AG08395 (cell line): ENCODE results near the gene NIPBL.
"Not testable (repeated sequence)": the region's sequence is repeated elsewhere in the genome, so short reads cannot be mapped to it uniquely, and the experiment has no call there.

Experiments
- DNase-seq: peaks from one replicate; pipeline ENCODE4 v3.0.0; 2012; ENCODE audit warnings: mixed read lengths, low spot score

Gene NIPBL

DNA sequence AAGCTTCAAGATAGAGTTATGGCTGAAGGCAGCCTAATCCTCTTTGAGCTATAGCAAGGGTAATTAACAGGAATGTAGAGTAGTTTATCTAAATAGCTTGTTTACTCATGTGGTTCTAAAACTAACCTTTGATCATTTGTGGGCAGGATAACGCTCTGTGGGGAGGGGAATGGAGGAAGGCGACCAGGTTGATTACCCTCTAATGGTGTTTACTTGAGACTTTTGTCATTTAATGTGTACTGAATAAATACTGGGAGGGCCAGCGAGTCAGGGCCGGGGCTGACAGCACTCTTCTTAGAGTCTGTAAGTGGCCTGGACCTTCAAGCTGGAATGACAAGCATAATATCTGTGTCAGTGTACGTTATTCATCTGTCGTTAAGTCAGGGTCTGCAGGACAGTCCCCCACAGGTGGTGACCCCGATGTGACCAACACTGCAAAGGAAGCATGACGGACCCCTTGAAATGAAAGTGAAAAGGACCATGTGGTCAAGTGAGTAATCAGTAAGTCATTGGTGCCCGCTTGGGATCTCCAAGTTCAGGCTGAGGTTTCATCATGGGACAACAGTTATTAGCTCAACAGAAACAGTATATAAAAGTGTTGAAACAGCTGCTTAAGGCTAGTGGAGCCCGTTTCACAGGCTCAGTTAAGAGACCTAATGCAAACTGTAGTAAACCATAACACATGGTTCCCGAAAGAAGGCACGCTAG, 210.1 kb downstream of the NIPBL start:
- DNase-seq: no peak

DNA sequence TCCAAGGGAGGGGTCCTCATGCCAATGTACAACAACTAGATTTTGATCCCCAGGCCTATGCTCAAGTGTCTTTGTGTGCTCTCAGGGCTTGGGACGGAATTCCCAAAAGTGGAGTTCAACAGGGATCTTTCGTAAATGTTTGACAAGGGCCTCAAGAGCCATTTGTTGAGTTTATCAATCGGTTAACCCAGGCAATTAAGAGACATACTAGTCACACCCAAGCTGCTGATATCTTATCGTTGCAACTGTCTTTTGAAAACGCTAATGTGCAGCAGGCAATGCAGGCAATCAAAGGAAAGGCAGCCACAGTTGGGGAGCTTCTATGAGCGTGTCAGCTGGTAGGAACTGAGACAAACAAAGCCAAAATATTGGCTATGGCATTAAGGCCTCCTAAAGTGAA, 211.4 kb downstream of the NIPBL start:
- no peak for DNase-seq

DNA sequence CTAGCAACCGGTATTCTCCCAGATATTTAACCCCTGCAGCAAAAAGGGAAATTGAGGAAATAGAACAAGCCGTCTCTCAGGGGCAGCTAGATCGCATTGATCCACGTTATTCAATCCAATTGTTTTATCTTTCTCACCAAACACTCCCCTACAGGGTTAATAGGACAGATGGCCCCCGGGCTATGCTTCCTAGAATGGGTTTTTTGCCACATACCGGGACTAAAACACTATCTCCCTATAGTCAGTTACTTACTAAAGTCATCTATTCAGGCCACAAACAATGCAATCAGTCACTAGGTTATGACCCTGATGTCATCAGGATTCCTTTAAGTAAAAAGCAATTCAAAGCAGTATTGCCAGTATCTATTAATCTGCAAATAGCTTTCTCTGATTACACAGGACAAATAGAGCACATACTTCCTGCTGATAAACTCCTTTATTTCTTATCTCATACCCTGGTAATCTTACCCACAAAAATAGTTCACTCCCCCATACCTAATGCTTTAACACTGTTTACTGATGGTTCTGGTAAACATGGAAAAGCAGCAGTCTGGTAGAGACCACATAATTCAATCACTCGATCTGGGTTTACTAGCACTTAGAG, 213.7 kb downstream of the NIPBL start:
- DNase-seq: no peak

DNA sequence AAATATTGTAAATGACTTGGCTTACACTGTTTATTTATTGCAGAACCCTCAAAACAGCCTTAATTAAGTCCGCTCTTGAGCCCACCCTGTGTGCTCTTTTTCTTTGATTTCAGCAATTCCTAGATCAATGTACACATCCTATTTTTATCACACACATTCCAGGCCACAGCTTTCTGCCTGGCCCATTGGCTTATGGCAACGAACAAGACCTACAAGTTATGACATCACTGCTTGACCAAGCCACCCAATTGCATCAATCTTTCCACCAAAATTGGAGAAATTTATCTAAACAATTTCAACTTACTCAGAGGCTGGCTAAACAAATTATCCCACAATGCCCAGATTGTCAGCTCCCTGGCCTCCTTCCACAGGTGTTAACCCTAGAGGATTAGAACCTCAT, 214.2 kb downstream of the NIPBL start:
- DNase-seq: no peak

DNA sequence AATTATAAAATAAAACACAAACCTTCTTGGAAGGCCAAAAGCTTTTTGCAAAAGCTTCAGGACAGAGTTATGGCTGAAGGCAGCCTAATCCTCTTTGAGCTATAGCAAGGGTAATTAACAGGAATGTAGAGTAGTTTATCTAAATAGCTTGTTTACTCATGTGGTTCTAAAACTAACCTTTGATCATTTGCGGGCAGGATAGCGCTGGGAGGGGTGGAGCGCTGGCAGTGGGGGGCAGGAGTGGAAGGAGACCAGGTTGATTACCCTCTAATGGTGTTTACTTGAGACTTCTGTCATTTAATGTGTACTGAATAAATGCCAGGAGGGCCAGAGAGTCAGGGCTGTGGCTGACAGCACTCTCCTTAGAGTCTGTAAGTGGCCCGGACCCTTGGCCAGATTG, 217.2 kb downstream of the NIPBL start:
- not testable (repeated sequence) for DNase-seq

DNA sequence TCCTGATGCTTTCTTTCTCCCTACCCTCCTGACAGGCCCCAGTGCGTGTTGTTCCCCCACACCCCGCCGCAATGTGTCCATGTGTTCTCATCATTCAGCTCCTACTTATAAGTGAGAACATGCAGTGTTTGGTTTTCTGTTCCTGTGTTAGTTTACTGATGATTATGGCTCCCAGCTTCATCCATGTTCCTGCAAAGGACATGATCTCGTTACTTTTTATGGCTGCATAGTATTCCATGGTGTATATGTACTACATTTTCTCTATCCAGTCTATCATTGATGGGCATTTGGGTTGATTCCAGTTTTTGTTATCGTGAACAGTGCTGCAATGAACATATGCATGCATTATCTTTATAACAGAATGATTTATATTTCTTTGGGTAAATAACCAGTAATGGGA, 222.7 kb downstream of the NIPBL start:
- not testable (repeated sequence) for DNase-seq

DNA sequence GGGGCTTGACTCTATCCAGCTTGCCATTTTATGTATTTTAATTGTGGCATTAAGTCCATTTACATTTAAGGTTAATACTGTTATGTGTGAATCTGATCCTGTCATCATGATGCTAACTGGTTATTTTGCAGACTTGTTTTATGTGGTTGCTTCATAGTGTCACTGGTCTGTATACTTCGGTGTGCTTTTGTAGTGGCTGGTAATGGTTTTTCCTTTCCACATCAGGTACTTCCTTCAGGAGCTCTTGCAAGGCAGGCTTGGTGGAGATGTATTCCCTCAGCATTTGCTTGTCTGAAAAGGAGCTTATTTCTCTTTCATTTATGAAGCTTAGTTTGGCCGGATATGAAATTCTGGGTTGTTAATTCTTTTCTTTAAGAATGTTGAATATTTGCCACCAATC, 226.7 kb downstream of the NIPBL start:
- no peak for DNase-seq

DNA sequence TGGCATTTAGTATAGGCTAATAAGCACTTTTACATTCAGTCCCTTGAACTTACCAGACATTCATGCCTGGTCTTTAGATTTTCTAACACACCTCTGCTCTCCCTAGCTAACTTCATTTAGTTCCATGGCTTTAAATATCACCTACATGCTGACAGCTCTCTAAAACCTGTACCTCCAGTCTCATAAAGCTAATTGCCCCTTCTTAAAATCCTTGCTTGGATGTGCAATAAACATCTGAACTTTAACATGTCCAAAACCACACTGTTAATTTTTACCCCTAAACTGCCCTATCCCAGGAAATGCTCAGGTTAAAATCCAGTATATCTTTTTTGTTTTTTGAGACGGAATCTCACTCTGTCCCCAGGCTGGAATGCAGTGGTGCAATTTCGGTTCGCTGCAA, 232.8 kb downstream of the NIPBL start:
- no peak for DNase-seq

DNA sequence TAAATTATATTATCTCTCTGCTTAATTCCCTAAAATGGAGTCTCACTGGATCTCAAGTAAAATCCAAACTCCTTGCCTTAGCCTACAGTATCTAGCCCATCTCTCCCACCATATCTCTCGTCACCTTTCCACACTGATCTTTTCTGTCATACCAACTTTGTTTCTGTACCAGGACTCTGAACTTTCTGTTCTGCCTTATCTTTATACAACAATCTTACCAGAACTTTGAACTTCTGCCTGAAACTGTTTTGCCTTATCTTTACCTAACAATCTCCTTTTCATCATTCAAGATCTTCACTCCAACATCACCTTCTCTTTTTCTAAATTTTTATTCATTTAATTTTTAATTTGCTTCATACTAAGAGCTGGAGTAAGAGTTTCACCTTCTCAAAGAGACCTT, 233.6 kb downstream of the NIPBL start:
- no peak for DNase-seq

DNA sequence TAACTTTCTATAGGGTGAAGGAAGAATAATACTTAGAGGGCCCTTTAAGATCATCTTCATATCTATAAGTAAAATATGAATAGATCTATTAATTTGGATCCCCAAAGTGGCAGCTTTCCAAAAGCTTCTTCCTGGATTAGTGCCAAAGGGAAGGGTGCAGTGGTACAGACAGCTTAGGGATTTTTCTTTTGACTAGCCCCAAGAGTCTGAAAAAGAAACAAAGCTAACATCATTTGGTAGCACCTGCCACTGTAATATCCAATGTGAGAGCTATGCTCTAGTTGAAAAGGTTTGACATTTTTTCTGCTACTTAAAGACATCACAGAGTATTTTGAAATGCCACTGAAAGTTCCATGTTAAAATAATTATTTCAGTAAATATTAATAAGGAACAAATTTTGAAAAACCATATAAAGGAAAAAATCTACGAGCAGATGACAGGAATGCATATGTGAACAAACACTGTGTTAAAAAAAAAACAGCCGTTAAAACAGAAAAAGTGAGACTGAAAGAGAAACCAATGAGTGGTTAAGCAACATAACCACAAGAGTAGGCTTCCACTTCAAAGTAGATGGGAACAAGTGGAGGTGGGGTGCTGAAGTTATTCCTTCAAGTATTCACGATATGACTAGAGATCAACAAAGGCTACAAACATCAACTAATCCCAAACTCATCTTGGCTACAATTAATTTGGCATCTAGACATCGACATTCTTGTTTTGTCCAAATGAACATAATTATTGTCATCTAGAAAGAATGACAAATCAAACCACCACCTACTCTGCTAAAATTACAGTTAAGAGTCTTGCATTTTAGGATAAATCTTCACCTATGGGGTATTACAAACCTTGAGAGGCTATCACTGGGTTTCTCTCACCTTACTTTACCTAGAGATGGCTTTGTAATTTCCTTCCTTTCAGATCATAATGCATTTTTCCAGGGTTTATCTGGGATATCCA, 235.1 kb downstream of the NIPBL start:
- no peak for DNase-seq

DNA sequence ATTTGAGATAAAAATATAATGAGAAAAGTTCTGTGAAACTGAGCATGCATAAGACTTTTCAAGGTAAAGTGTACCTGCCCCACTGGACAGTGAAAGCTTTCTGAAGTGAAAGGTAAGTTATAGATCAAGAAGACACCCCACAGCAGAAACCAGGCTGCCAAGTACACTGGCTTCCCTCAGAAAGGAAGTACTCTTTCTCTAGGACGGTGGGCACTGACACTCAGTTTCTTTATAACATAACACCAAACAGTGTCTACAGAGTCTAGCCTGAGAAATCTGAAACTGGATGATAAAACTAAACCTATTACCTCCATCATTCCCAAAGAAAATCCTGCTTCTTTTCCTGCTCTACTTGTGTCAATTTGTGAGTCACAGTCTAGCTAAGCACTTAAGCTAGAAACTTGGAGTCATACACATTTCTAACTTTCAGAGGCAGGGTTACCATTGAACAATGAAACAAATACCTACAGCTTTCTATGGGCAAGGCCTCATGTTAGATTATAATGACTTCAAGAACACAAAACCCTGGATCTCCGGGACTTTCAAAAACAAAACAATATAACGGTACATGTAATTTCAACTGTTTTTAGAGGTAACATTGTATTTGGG, 235.9 kb downstream of the NIPBL start:
- no peak for DNase-seq
